ENCODE results near the gene OR56A4. TPM values are rescaled to one million over a fixed set of nuclear protein-coding genes. Genes with fewer than 3 reads are reported as not detected.

Gene OR56A4
- total RNA-seq, 4 donors from 2014 or later = 0.51 to 2.3 TPM; not detected in 2

DNA sequence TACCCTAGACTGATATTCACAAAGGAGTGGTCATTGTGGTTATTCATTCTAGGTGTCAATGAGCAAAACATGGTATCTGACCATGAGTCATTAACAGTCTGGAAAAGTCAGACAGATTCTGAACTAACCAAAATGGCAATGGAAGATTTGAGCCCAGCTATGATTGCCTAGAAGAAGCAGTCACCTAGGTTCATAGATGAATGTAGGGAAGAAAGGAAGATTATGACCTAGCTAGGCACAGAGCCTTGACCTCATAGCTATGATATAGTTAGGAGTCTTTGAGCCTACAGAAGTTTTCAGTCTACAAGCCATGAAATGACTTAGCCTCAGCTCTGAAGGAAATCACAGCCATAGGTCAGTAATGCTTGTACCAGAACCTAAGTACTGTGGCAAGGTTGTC, 351 bp downstream of the OR56A4 start:
- Histone ChIP-seq H3K4me3 (no peak overlapping the region), H3K4me1 (no peaks in the 10 kb centered on the region), H3K27ac (no peak overlapping the region), H3K36me3 (no peaks in the 10 kb centered on the region), H3K27me3 (peaks cover 3% of the 10 kb centered on the region), H3K9me3 (no peaks in the 10 kb centered on the region)
- no peak for DNase-seq (ENCODE audit: low spot score in 2 of 2)
- no peak for TF ChIP-seq POLR2A (IDR thresholded peaks at IDR 0.05)
- no peak for TF ChIP-seq POLR2AphosphoS5 (IDR thresholded peaks at IDR 0.05)
- TF ChIP-seq EP300 (IDR thresholded peaks at IDR 0.05) = no peak
- TF ChIP-seq, protein P1, sequence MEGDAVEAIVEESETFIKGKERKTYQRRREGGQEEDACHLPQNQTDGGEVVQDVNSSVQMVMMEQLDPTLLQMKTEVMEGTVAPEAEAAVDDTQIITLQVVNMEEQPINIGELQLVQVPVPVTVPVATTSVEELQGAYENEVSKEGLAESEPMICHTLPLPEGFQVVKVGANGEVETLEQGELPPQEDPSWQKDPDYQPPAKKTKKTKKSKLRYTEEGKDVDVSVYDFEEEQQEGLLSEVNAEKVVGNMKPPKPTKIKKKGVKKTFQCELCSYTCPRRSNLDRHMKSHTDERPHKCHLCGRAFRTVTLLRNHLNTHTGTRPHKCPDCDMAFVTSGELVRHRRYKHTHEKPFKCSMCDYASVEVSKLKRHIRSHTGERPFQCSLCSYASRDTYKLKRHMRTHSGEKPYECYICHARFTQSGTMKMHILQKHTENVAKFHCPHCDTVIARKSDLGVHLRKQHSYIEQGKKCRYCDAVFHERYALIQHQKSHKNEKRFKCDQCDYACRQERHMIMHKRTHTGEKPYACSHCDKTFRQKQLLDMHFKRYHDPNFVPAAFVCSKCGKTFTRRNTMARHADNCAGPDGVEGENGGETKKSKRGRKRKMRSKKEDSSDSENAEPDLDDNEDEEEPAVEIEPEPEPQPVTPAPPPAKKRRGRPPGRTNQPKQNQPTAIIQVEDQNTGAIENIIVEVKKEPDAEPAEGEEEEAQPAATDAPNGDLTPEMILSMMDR (IDR thresholded peaks at IDR 0.05) = no peak

DNA sequence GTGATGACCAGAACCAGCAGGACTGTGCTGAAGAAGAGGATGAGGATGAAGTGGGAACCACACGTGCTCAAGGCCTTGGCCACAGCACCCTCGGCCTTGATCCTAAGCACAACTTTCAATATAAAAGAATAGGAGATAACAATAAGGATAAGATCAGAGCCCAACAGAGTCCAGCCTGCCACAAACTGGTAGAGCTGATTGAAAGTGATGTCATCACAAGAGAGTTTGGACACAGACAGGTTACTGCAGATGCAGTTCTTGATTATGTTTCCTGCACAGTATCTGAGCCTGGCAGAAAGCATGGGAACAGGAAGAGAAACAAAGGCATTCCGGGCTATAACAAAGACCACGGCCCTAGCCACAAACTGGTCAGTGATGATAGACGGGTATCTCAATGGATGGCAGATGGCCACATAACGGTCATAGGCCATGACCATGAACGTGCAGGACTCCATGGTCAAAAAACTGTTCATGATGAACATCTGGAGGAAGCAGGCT, 4.5 kb downstream of the OR56A4 start:
- H3K4me1 ChIP-seq = no peaks in the 10 kb centered on the region
- 76% methylated on average over 7 of the region's 7 CpGs for WGBS
- no peak overlapping the region for H3K27ac ChIP-seq
- no peak for TF ChIP-seq POLR2AphosphoS5 (IDR thresholded peaks at IDR 0.05)
- TF ChIP-seq, protein P1 (IDR thresholded peaks at IDR 0.05) = no peak
- no peak for TF ChIP-seq EP300 (IDR thresholded peaks at IDR 0.05)
- TF ChIP-seq POLR2A (IDR thresholded peaks at IDR 0.05) = no peak
- no peak for DNase-seq (ENCODE audit: low spot score in 2 of 2)
- H3K4me3 ChIP-seq = no peak overlapping the region
- H3K9me3 ChIP-seq = no peaks in the 10 kb centered on the region
- no peaks in the 10 kb centered on the region for H3K36me3 ChIP-seq
- no peaks in the 10 kb centered on the region for H3K27me3 ChIP-seq

DNA sequence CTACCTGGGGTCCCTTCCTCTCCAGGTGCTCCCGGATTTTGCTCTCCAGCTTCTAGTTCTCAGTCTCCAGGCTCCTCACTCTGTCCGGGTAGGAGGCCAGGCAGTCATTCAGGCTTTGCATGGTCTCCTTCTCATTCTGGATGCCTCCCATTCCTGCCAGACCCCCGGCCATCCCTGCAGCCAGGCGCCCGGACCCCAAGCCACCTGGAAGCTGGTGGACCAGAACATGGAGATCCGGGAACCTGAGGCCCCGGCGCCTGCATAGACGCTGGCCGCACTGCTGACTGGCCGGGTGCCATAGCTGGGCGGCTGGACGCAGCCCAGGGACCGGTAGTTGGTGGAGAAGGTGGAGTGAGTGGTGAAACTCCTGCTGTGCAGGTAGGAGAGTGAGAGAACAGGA, 12.0 kb downstream of the OR56A4 start:
- 87% methylated on average over 14 of the region's 14 CpGs for WGBS

DNA sequence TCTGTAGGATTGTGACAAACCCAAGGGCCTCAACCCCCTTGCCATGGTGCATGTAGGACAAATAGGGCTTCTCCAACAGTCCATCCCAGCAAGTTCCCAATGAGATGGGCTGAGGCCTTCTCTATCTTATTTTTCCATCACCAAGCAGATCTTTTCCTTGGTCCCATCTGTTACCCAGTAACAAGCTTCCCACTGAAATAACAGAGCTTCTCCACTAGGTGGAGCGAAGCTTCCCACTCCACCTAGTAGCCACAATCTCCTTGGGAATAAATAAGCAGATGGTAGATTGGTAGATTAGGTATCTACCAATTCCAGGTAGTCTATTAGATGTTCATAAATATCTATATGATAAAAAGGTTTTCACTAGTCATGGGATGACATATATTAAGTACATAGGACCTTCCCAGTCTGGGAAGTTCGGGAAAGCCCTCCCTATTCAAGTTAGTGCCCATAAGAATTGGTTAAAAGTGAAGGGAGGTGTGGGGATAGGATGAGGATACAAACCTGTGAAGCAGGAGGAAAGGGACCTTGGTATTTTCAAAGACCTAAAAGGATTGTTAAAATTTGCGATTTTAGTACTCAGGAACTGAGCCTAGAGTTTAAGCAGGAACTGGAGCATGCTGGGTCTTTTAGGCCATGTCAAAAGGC, 14.0 kb downstream of the OR56A4 start:
- WGBS = 54% methylated on average over 3 of the region's 3 CpGs
- H3K27me3 ChIP-seq = no peaks in the 10 kb centered on the region
- H3K27ac ChIP-seq = no peak overlapping the region
- no peaks in the 10 kb centered on the region for H3K36me3 ChIP-seq
- TF ChIP-seq POLR2A (IDR thresholded peaks at IDR 0.05) (no peak), EP300 (IDR thresholded peaks at IDR 0.05) (no peak), POLR2AphosphoS5 (IDR thresholded peaks at IDR 0.05) (no peak)
- TF ChIP-seq, protein P1 (IDR thresholded peaks at IDR 0.05) = peak in 1 of 2 donors; percentile 30
- no peaks in the 10 kb centered on the region for H3K9me3 ChIP-seq
- H3K4me1 ChIP-seq = no peaks in the 10 kb centered on the region
- H3K4me3 ChIP-seq = no peak overlapping the region
- DNase-seq (ENCODE audit: low spot score in 2 of 2) = no peak

More for the DNA sequence above, 12.0 kb downstream of the OR56A4 start:
- no peak overlapping the region for H3K27ac ChIP-seq
- H3K4me1 ChIP-seq = no peaks in the 10 kb centered on the region
- no peak overlapping the region for H3K4me3 ChIP-seq
- no peaks in the 10 kb centered on the region for H3K27me3 ChIP-seq
- H3K9me3 ChIP-seq = no peaks in the 10 kb centered on the region
- H3K36me3 ChIP-seq = no peaks in the 10 kb centered on the region
- no peak for TF ChIP-seq POLR2AphosphoS5 (IDR thresholded peaks at IDR 0.05)
- TF ChIP-seq, protein P1 (IDR thresholded peaks at IDR 0.05) = no peak
- no peak for TF ChIP-seq POLR2A (IDR thresholded peaks at IDR 0.05)
- no peak for TF ChIP-seq EP300 (IDR thresholded peaks at IDR 0.05)
- no peak for DNase-seq (ENCODE audit: low spot score in 2 of 2)

DNA sequence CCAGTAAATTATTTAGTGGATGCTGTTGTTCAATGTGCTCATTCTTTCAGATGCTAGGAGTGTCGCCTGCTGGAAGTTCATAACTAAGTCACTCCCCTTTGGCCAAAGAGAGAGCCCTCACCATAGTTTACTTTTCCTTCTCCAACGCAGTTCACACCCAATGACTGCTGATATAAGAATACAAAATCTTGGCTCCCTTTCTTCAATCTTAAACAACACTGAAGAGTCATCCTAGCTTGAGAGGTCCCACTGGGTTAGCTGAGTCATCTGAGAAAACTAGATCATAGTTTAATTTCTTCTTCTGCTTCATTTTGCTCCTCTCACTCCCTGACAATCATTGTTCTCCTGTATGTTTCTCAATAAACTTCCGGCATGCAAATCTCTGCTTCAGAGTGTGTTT, 14.6 kb downstream of the OR56A4 start:
- H3K9me3 ChIP-seq = no peaks in the 10 kb centered on the region
- no peak overlapping the region for H3K27ac ChIP-seq
- WGBS = 72% methylated on average over 3 of the region's 3 CpGs

More for the DNA sequence above, 14.6 kb downstream of the OR56A4 start:
- no peaks in the 10 kb centered on the region for H3K36me3 ChIP-seq
- H3K4me1 ChIP-seq = no peaks in the 10 kb centered on the region
- H3K4me3 ChIP-seq = no peak overlapping the region
- DNase-seq (ENCODE audit: low spot score in 2 of 2) = no peak
- TF ChIP-seq, protein P1 (IDR thresholded peaks at IDR 0.05) = no peak
- TF ChIP-seq POLR2AphosphoS5 (IDR thresholded peaks at IDR 0.05) (no peak), EP300 (IDR thresholded peaks at IDR 0.05) (no peak), POLR2A (IDR thresholded peaks at IDR 0.05) (no peak)
- no peaks in the 10 kb centered on the region for H3K27me3 ChIP-seq

Data from suprapubic skin (tissue), 4 donors.